HG02884 (cell line): ENCODE data around the gene BAG1.

Experiments used
- ATAC-seq: cut with Tn5 transposase; IDR thresholded peaks from one replicate; pipeline ENCODE4 v1.9.1; 2021; ENCODE audit warnings: mild to moderate bottlenecking, moderate library complexity; ENCODE audit not compliant: unreplicated experiment

The BAG1 gene

DNA sequence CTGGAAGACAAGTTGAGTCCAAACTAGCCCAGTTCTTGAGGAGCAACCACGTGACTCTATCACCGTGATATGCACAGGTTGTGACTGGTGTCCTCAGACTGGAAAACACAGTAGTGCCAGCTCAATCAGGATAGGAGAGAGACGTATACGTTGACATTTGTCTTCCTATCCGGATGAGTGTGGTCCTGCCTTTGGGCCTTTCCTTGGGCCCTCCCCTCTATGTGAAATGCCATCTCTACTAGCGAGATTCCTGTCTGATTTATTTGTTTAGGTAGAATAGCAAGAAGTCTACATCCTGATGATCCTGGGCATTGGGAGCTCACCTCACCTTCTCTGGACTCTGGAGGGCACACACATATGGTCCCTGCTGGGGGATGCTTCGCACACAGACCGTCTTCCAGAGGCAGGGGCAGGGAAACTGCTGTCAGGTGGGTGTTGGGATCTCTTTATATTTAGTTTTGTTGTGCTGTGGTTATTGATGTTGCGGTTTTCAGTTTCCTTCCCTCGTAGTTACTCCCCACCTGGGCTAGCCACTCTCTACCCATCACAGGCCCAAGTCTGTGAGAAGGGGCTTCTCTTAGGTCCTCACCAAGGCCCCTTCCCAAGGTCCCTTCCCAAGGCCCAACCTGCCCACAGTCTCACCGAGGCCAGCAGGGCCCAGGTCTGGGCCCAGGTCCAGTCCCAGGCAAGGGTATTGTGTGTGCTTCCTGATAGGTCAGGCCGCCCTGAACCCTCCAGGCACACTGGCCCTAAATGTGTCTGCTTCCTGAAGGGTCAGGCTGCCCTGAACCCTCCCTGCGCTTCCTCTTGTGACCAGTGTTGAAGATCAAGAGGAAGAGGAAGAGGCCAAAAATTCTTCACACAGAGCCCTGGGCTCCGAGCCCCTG lies 43.6 kb downstream of the BAG1 start:
- ATAC-seq: no peak

DNA sequence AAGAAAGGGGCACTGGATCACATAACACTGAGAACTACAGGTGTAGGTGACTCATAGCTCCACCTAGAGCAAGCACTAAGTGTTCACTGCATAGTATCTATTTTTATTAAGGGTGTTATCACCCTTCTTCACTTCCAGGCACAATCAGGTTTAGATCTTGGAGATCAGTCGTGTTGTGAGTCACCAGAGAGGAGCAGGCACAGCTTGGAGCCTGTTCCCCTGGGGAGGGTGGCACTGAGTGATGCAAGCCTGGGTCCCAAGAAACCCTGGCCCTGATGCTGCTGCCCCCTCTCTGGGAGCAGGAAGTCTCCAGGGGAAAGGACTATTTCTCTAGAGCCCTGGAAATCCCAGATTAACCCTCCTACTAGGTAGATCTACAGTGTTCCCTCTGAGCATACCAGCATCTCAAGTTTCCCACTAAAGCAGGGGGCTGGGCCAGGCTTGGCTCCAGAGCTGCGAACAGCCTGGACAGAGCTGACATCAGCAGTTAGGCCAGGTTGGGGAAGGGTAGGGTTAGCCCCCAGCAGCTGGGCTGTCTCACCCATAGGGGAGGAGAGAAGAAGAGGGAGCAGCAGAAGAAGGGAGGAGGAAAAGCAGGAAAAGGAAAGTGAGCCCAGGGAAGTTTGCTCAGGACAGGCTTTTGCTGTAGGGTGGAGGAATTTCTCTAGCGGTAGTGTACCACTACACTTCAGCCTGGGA lies 52.7 kb downstream of the BAG1 start:
- ATAC-seq: no peak

DNA sequence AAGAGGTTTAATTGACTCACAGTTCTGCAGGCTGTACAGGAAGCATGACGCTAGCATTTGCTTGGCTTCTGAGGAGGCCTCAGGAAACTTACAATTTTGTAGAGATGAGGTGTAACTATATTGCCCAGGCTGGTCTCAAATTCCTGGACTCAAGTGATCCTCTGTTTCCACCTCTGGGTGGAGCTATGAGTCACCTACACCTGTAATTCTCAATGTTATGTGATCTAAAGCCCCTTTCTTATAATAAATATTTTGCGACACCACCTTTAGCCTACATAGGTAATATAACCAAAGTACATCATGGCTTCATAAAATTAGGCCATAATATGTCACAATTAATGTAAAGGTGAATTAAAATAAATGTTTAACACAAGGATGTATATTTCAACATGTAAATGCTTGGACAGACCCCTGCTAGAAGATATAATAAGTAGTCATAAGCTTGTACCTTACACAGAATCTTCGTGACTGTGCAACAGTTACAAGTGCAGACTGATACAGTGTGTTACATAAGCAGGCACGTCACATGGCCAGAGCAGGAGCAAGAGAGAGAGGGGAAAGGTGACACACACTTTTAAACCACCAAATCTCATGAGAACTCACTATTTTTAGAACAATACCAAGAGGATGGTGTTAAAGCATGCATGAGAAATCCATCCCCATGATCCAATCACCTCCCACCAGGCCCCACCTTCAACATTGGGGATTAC lies 54.3 kb downstream of the BAG1 start:
- ATAC-seq: no peak

DNA sequence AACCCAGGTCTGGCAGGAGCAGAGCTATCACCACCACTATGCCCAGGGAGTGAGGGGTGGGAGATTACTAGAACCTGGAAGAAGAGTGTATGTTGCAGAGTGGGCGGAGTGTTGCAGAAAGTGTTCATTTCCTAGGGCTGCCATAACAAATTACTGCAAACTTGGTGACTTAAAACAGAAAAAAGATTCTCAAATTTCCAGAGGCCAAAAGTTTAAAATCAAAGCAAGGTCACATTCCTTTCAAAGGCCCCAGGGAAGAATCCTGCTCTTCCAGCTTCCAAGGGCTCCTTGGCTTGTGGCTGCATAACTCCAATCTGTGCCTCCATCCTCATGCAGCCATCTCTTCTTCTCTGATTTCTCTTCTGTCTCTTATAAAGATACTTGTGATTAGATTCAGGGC lies 55.1 kb downstream of the BAG1 start:
- no peak for ATAC-seq

DNA sequence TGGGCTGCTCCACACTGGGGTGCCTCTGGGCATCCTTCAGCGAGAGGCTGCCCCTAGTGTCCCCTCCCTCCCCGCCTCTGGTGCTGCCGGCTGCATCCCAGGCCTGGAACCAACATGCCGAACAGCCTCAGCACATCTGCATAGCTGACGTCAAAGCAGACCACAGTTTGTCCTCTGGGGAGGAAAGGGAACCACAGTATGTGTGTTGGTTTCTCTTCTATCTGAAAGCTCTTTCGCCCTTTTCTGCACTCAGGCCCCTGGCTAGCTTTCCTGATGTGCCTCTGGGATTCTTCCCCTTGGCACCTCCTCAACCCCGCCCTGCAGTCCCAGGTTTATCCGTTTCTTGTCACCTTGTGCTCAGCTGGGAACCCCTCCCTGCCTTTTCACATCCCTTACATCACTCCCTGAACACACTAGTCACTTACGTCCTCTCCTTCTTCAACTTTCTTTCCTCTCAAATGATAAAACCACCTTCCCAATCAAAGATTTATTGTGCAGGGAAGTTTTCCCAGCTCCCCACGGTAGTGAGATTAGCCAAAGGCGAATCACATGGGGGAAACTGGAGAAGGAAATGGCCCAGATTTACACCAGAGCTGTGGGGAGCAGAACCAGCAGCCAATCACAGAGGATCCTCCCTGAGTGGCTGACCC lies 61.8 kb downstream of the BAG1 start:
- ATAC-seq: peak; percentile 99
